ENCODE results near the gene KRTAP10-2. TPM values are rescaled to one million over a fixed set of nuclear protein-coding genes. Genes with fewer than 3 reads are reported as not detected.
"Not testable (repeated sequence)": the region's sequence is repeated elsewhere in the genome, so short reads cannot be mapped to it uniquely, and the experiment has no call there.

The KRTAP10-2 gene
- total RNA-seq, 2 experiments from 2014 or later: not detected

DNA sequence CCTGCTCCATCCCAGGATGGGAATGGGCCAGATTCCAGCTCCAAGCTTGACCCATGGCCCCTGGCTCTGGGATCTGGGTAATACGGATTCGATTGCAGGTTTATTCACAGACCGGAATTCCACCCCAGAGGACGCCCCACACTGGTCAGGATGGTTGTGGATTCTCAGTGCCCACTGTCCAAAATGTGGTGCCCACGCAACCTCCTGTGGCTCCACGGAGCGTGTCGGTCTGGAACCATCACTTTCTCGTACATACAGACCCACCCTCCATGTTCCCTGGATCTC lies 42.9 kb downstream of the KRTAP10-2 start:
- ChIA-PET POLR2A (no interaction called here), CTCF (interaction anchor here (1.4 kb wide), 1 partner anchor 285 kb away, joined by 4 read pairs; no protein-coding TSS in a partner anchor)

GRCh38 chr21:44507673-44508425 lies 43.5 kb downstream of the KRTAP10-2 start:
- no peak overlapping the region for H3K4me3 Mint-ChIP-seq
- peaks cover 8% of the 10 kb centered on the region for H3K4me1 Mint-ChIP-seq (ENCODE audit: low read depth)
- H3K27me3 Mint-ChIP-seq (ENCODE audit: low read depth): no peaks in the 10 kb centered on the region
- H3K9me3 Mint-ChIP-seq (ENCODE audit: insufficient read depth): no peaks in the 10 kb centered on the region
- H3K36me3 Mint-ChIP-seq (ENCODE audit: low read depth): no peaks in the 10 kb centered on the region
- CTCF ChIA-PET: interaction anchor here (1.4 kb wide), 1 partner anchor 286 kb away, joined by 4 read pairs; no protein-coding TSS in a partner anchor
- DNase-seq (no peak), ATAC-seq (no peak)
- POLR2A ChIA-PET: no interaction called here
- no peak overlapping the region for H3K27ac Mint-ChIP-seq

More for the DNA sequence above, 42.9 kb downstream of the KRTAP10-2 start:
- Mint-ChIP-seq H3K9me3 (ENCODE audit: insufficient read depth) (no peaks in the 10 kb centered on the region), H3K27ac (no peak overlapping the region), H3K4me1 (ENCODE audit: low read depth) (peaks cover 8% of the 10 kb centered on the region), H3K36me3 (ENCODE audit: low read depth) (no peaks in the 10 kb centered on the region), H3K4me3 (no peak overlapping the region), H3K27me3 (ENCODE audit: low read depth) (no peaks in the 10 kb centered on the region)
- DNase-seq (no peak), ATAC-seq (no peak)

DNA sequence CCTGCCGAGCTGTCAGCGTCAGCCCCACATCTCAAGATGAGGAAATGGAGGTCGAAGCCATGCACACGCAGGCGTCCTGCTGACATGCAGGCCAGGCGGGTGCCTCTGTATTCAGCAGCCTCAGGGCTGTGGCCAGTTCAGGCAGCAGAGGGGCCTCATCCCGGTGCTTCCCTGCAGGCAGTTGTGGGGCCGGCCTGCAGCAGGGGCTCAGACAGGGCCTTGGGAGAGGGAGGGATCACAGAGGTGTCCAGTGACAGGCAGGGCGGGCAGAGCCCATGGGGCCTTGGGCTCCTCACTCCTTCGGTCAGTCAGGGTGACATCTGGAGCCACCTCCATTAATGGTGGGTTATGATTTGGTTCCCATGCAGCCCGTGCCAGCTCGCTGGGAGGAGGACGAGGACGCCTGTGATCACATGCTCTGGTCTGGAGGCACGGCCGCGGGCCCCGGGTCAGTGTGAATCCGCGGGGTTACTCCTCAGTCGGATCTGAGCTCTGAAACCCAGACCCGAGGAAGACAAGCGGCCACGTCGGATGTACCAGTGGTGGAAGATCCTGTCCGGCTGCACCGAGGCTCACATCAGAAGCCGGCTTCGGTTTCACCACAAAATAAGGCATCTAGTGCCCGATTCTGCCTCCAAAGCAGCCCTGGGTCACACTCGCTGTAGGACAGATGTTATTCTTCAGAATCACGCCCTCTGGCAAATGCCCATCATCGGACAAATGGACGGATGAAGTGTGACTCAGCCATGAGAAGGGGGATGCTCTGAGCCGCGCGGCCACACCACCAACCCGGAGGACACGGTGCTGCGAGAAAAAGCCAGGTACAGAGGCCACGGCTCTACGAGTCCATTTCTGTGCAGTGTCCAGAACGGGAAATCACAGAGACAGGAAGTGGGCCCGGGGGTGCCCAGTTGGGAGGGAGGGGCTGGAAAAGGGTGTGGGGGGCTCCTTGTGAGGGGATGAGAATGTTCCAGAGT lies 44.7 kb downstream of the KRTAP10-2 start:
- H3K4me1 Mint-ChIP-seq (ENCODE audit: low read depth): peaks cover 8% of the 10 kb centered on the region
- ATAC-seq (no peak), DNase-seq (no peak)
- no peaks in the 10 kb centered on the region for H3K9me3 Mint-ChIP-seq (ENCODE audit: insufficient read depth)
- CTCF ChIA-PET: interaction anchor here (1.2 to 1.4 kb wide), 3 partner anchors 18 to 287 kb away, joined by 3 to 6 read pairs (median 4); no protein-coding TSS in a partner anchor
- no peaks in the 10 kb centered on the region for H3K27me3 Mint-ChIP-seq (ENCODE audit: low read depth)
- no peaks in the 10 kb centered on the region for H3K36me3 Mint-ChIP-seq (ENCODE audit: low read depth)
- H3K27ac Mint-ChIP-seq: no peak overlapping the region
- POLR2A ChIA-PET: no interaction called here
- H3K4me3 Mint-ChIP-seq: no peak overlapping the region

DNA sequence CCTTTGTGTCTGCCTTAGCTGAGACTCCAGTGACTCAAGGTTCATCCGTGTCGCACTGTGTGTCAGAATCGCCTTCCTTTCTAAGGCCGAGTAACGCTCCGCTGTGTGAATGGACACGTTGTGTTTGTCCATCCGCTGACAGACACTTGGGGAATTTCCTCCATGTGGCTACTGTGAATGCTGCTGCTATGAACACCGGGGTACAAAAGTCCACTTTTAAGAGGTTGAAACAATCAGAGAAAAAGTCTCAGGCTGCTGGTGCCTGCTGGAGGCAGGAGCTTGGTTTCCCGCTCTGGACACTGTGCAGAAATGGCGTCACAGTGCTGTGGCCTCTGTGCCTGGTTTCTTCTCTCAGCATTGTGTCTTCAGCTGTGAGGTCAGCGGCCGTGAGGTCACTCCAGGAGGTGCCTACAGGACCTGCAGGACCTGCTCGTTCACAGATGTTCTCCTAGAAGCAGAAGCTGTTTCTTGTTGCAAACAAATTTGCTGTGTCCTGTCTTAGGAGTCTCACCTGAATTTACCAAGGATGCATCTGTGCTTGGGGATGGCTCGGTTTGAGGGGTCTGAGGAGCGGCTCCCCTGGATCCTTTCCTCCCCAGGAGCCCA lies 45.5 kb downstream of the KRTAP10-2 start:
- CTCF ChIA-PET: interaction anchor here (1.2 to 1.3 kb wide), 2 partner anchors 17 to 287 kb away, joined by 3 to 6 read pairs; no protein-coding TSS in a partner anchor
- no peak for DNase-seq
- ATAC-seq: no peak
- POLR2A ChIA-PET: no interaction called here
- Mint-ChIP-seq H3K4me1 (ENCODE audit: low read depth) (peaks cover 8% of the 10 kb centered on the region), H3K36me3 (ENCODE audit: low read depth) (no peaks in the 10 kb centered on the region), H3K4me3 (no peak overlapping the region), H3K27me3 (ENCODE audit: low read depth) (no peaks in the 10 kb centered on the region), H3K27ac (no peak overlapping the region), H3K9me3 (ENCODE audit: insufficient read depth) (no peaks in the 10 kb centered on the region)

GRCh38 chr21:44503901-44504399 lies 47.4 kb downstream of the KRTAP10-2 start:
- no peak overlapping the region for H3K4me3 Mint-ChIP-seq
- CTCF ChIA-PET: interaction anchor here (1.5 kb wide), 1 partner anchor 16 kb away, joined by 5 read pairs; no protein-coding TSS in a partner anchor

GRCh38 chr21:44503006-44503889 lies 48.1 kb downstream of the KRTAP10-2 start:
- DNase-seq; H3K9me3 Mint-ChIP-seq (ENCODE audit: insufficient read depth); H3K4me3 Mint-ChIP-seq; H3K27me3 Mint-ChIP-seq (ENCODE audit: low read depth); POLR2A ChIA-PET; H3K4me1 Mint-ChIP-seq (ENCODE audit: low read depth); H3K36me3 Mint-ChIP-seq (ENCODE audit: low read depth); ATAC-seq: not testable (repeated sequence)
- peak overlapping the region; percentile 46 for H3K27ac Mint-ChIP-seq
- CTCF ChIA-PET: interaction anchor here (1.0 to 1.5 kb wide), 2 partner anchors 15 to 240 kb away, joined by 3 to 5 read pairs; no protein-coding TSS in a partner anchor

More at GRCh38 chr21:44503901-44504399, 47.4 kb downstream of the KRTAP10-2 start:
- Mint-ChIP-seq H3K9me3 (ENCODE audit: insufficient read depth) (no peaks in the 10 kb centered on the region), H3K4me1 (ENCODE audit: low read depth) (peaks cover 7% of the 10 kb centered on the region), H3K36me3 (ENCODE audit: low read depth) (no peaks in the 10 kb centered on the region), H3K27me3 (ENCODE audit: low read depth) (no peaks in the 10 kb centered on the region), H3K27ac (peak overlapping the region; percentile 70)
- POLR2A ChIA-PET: no interaction called here
- DNase-seq (peak; percentile 31), ATAC-seq (no peak)

GRCh38 chr21:44502171-44502958 lies 48.9 kb downstream of the KRTAP10-2 start:
- H3K9me3 Mint-ChIP-seq (ENCODE audit: insufficient read depth): no peaks in the 10 kb centered on the region
- ATAC-seq (no peak), DNase-seq (no peak)
- H3K27ac Mint-ChIP-seq: peak overlapping the region; percentile 62
- H3K36me3 Mint-ChIP-seq (ENCODE audit: low read depth): no peaks in the 10 kb centered on the region
- H3K4me3 Mint-ChIP-seq: no peak overlapping the region
- POLR2A ChIA-PET: no interaction called here
- no peaks in the 10 kb centered on the region for H3K27me3 Mint-ChIP-seq (ENCODE audit: low read depth)
- peaks cover 7% of the 10 kb centered on the region for H3K4me1 Mint-ChIP-seq (ENCODE audit: low read depth)
- CTCF ChIA-PET: interaction anchor here (1.0 to 2.7 kb wide), 3 partner anchors 8 to 291 kb away, joined by 3 to 14 read pairs (median 4); no protein-coding TSS in a partner anchor

Other genes starting within 250 kb of the KRTAP10-2 start
- 10 to 100 TPM; 16.8 to 17.4 TPM for gene CFAP410, start 212.1 kb downstream of the KRTAP10-2 start, total RNA-seq
- 10 to 100 TPM; 35.6 to 40.9 TPM for gene TRPM2, start 197.9 kb downstream of the KRTAP10-2 start, total RNA-seq
- 1 to 10 TPM; 3.2 to 3.4 TPM for gene LRRC3, start 96.0 kb downstream of the KRTAP10-2 start, total RNA-seq
- not detected for gene KRTAP10-1, start 11.3 kb downstream of the KRTAP10-2 start, total RNA-seq
- not detected for gene KRTAP10-3, start 7.3 kb upstream of the KRTAP10-2 start, total RNA-seq
- not detected for gene KRTAP10-4, start 22.2 kb upstream of the KRTAP10-2 start, total RNA-seq
- gene KRTAP10-5, start 29.1 kb upstream of the KRTAP10-2 start, total RNA-seq: not detected
- gene KRTAP10-6, start 41.0 kb upstream of the KRTAP10-2 start, total RNA-seq: not detected
- gene KRTAP10-7, start 49.1 kb upstream of the KRTAP10-2 start, total RNA-seq: not detected
- gene KRTAP10-8, start 60.6 kb upstream of the KRTAP10-2 start, total RNA-seq: not detected
- gene KRTAP10-9, start 75.6 kb upstream of the KRTAP10-2 start, total RNA-seq: not detected
- not detected for gene KRTAP10-10, start 85.9 kb upstream of the KRTAP10-2 start, total RNA-seq
- gene KRTAP10-11, start 94.9 kb upstream of the KRTAP10-2 start, total RNA-seq: not detected
- not detected for gene KRTAP12-4, start 103.2 kb upstream of the KRTAP10-2 start, total RNA-seq
- gene KRTAP12-3, start 106.4 kb upstream of the KRTAP10-2 start, total RNA-seq: not detected
- gene KRTAP12-2, start 115.4 kb upstream of the KRTAP10-2 start, total RNA-seq: not detected
- not detected for gene KRTAP12-1, start 130.7 kb upstream of the KRTAP10-2 start, total RNA-seq
- not detected for gene KRTAP10-12, start 145.7 kb upstream of the KRTAP10-2 start, total RNA-seq
- gene TSPEAR, start 160.1 kb upstream of the KRTAP10-2 start, total RNA-seq: not detected